ENCODE results near the gene GK. TPM values are rescaled to one million over a fixed set of nuclear protein-coding genes. Genes with fewer than 3 reads are reported as not detected.

GK gene
- total and polyA plus RNA-seq, 9 of the 15 experiments (the other 6 are each of a cell fraction or from before 2014, with no cell fraction given), result 8.0 to 15.7 (median 12.4) TPM

- TF ChIP-seq, protein P1, sequence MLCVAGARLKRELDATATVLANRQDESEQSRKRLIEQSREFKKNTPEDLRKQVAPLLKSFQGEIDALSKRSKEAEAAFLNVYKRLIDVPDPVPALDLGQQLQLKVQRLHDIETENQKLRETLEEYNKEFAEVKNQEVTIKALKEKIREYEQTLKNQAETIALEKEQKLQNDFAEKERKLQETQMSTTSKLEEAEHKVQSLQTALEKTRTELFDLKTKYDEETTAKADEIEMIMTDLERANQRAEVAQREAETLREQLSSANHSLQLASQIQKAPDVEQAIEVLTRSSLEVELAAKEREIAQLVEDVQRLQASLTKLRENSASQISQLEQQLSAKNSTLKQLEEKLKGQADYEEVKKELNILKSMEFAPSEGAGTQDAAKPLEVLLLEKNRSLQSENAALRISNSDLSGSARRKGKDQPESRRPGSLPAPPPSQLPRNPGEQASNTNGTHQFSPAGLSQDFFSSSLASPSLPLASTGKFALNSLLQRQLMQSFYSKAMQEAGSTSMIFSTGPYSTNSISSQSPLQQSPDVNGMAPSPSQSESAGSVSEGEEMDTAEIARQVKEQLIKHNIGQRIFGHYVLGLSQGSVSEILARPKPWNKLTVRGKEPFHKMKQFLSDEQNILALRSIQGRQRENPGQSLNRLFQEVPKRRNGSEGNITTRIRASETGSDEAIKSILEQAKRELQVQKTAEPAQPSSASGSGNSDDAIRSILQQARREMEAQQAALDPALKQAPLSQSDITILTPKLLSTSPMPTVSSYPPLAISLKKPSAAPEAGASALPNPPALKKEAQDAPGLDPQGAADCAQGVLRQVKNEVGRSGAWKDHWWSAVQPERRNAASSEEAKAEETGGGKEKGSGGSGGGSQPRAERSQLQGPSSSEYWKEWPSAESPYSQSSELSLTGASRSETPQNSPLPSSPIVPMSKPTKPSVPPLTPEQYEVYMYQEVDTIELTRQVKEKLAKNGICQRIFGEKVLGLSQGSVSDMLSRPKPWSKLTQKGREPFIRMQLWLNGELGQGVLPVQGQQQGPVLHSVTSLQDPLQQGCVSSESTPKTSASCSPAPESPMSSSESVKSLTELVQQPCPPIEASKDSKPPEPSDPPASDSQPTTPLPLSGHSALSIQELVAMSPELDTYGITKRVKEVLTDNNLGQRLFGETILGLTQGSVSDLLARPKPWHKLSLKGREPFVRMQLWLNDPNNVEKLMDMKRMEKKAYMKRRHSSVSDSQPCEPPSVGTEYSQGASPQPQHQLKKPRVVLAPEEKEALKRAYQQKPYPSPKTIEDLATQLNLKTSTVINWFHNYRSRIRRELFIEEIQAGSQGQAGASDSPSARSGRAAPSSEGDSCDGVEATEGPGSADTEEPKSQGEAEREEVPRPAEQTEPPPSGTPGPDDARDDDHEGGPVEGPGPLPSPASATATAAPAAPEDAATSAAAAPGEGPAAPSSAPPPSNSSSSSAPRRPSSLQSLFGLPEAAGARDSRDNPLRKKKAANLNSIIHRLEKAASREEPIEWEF (CRISPR knock-in tag; IDR thresholded peaks at IDR 0.05), result no peak
- TF ChIP-seq MXI1 (IDR thresholded peaks at IDR 0.05; ENCODE audit: low read depth, low read length) (no peak), NFATC3 (IDR thresholded peaks at IDR 0.05) (no peak), ZNF143 (CRISPR knock-in tag; IDR thresholded peaks at IDR 0.05) (no peak), MECOM (CRISPR knock-in tag; IDR thresholded peaks at IDR 0.05) (no peak), ZNF232 (CRISPR knock-in tag; IDR thresholded peaks at IDR 0.05) (no peak)
Measured at GRCh38 chrX:30622361-30622760, 30.9 kb upstream of the GK start (continued).

DNA sequence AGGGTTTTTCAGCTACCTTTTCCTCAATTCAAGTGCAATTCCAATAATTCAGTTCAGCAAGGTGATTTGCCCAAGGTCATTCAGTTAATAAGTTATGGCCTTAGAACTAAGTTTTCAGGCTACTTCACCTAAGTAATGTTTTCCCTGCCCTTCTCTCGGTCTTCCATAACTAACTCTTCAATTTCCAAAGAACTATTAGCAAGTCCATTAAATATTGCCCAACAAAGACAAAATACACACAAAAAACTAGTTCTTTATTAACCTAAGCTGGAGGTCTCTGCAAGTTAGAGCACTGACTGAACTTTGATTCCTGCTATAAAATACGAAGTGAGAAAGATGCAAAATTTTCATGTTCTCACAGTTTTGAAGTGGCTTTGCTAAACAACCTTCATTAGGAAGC, 26.8 kb upstream of the GK start:
- Histone ChIP-seq H3K4me2 (ENCODE audit: insufficient read depth, low read length) (no peak overlapping the region), H3K9me3 (replicated peaks; ENCODE audit: control insufficient read depth, insufficient read depth, low read depth, low read length) (no peaks in the 10 kb centered on the region), H2AFZ (ENCODE audit: low read depth, low read length) (no peak overlapping the region), H3K36me3 (ENCODE audit: control insufficient read depth, insufficient read depth, low read length) (no peaks in the 10 kb centered on the region), H4K20me1 (replicated peaks; ENCODE audit: control insufficient read depth, insufficient read depth, low read length) (no peaks in the 10 kb centered on the region), H3K9me1 (ENCODE audit: control insufficient read depth, insufficient read depth, low read length) (no peaks in the 10 kb centered on the region), H3K4me1 (replicated peaks in 1 of 2; ENCODE audit: control insufficient read depth in 2 of 2, insufficient read depth in 2 of 2, low read length in 2 of 2) (no peaks in the 10 kb centered on the region; a peak in 1 of 5 replicates), H3K79me2 (ENCODE audit: control insufficient read depth, insufficient read depth, low read length) (no peaks in the 10 kb centered on the region), H3K27me3 (ENCODE audit: control insufficient read depth in 2 of 2, insufficient read depth in 2 of 2, low read length in 2 of 2) (no peaks in the 10 kb centered on the region), H3K4me3 (no peak overlapping the region), H3K9ac (ENCODE audit: insufficient read depth in 1 of 2, low read depth in 2 of 2, low read length in 2 of 2) (no peak overlapping the region), H3K27ac (ENCODE audit: extremely low read depth, low read depth, low read length) (no peak overlapping the region)
- no peak for FAIRE-seq
- intact Hi-C loops (cut with micrococcal nuclease), result no loop called here
- ATAC-seq, result no peak
- DNase-seq (ENCODE audit: extremely low read depth in 1 of 4, low spot score in 3 of 4), result no peak
- ChIA-PET CTCF (ENCODE audit: low intra/inter-chr PET ratio) (no interaction called here), POLR2A (interaction anchor here (1.6 kb wide), 1 partner anchor 9 kb away, joined by 3 read pairs; no protein-coding TSS in a partner anchor)
- no TSS peak for BruUV-seq (replicated peaks)
- in situ Hi-C loops (cut with MboI), result loop anchor here (5.0 kb wide), 1 partner anchor 86 kb away; no protein-coding TSS in a partner anchor
- WGBS (ENCODE audit: insufficient coverage, low coverage, missing lambda C conversion rate), result 7% methylated on average over 2 of the region's 2 CpGs
- no peak for TF ChIP-seq CXXC5 (CRISPR knock-in tag; IDR thresholded peaks at IDR 0.05)
- TF ChIP-seq L3MBTL2 (IDR thresholded peaks at IDR 0.05), result no peak
- TF ChIP-seq, protein P2, sequence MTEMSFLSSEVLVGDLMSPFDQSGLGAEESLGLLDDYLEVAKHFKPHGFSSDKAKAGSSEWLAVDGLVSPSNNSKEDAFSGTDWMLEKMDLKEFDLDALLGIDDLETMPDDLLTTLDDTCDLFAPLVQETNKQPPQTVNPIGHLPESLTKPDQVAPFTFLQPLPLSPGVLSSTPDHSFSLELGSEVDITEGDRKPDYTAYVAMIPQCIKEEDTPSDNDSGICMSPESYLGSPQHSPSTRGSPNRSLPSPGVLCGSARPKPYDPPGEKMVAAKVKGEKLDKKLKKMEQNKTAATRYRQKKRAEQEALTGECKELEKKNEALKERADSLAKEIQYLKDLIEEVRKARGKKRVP (CRISPR knock-in tag; IDR thresholded peaks at IDR 0.05), result no peak
- no peak for TF ChIP-seq EP400 (IDR thresholded peaks at IDR 0.05)
- no peak for TF ChIP-seq SREBF1 (IDR thresholded peaks at IDR 0.05; ENCODE audit: borderline replicate concordance, low read depth, low read length)
- no peak for TF ChIP-seq ZNF134 (CRISPR knock-in tag; conservative IDR thresholded peaks at IDR 0.05)
- no peak for TF ChIP-seq FOXA1 (IDR thresholded peaks at IDR 0.05; ENCODE audit: borderline replicate concordance)
- TF ChIP-seq BRD9 (IDR thresholded peaks at IDR 0.05; ENCODE audit: low read depth, partially characterized antibody), result no peak
- no peak for TF ChIP-seq CHCHD3 (CRISPR knock-in tag; IDR thresholded peaks at IDR 0.05)
- no peak for TF ChIP-seq ZNF347 (CRISPR knock-in tag; IDR thresholded peaks at IDR 0.05; ENCODE audit: low read depth)
- TF ChIP-seq ZNF408 (CRISPR knock-in tag; IDR thresholded peaks at IDR 0.05; ENCODE audit: low read depth), result no peak
- no peak for TF ChIP-seq PCBP2 (IDR thresholded peaks at IDR 0.05; ENCODE audit: low read depth, low read length, poor library complexity, severe bottlenecking)
- TF ChIP-seq TFAM (CRISPR knock-in tag; conservative IDR thresholded peaks at IDR 0.05), result no peak

Data from K562 (cell line).